GM21576 (cell line): Measurements from ENCODE around the gene MAF.

Experiments
- ATAC-seq: cut with Tn5 transposase; IDR thresholded peaks from one replicate; pipeline ENCODE4 v1.9.1; 2021; ENCODE audit warnings: mild to moderate bottlenecking, moderate library complexity; ENCODE audit not compliant: unreplicated experiment

The MAF gene

DNA sequence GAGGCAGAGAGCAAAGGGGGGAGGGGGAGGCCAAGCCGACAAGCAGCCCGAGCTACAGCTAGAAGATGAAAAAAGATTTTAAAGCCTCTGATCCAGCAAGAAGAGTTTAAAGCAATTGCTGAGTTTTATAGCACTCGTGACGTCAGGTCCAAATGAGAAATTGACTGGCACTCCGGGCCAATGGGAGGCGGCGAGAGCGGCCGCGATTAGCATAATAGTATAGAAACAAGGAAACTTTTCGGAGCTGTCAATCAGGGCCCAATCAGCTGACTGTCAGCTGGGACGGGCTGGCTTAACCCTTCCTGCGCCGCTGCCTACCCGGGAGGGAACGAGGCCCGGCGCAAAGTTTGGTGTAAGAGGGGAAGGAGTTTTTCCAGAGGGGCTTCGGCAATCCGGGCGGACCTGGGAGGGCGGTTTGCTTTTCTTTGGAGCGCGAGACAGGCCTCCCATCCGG, at the start of gene MAF:
TSS of gene MAF (minus strand) at position 100 of the 454 bp plus-strand sequence. CDS start 835 bp downstream, outside the sequence.
- ATAC-seq: no peak

DNA sequence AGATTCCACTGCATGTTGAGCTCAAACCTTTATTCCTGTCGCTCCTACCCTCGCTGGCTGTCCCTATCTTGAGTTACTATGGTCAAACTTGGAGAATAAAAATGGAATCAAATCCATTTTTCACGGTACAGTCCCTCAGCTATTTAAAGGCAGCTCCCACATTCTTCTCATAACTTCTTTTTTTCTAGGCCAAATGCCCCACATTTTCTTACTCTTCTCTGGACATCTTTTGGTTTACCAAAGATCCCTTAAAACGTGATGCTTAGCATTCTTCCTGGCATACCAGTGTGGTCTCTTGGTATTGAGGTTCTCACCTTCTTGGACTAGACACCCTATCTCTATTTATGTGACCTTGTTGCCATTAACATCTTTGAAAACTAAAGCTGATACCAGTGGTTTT, 48.3 kb upstream of the MAF start:
- ATAC-seq: no peak

DNA sequence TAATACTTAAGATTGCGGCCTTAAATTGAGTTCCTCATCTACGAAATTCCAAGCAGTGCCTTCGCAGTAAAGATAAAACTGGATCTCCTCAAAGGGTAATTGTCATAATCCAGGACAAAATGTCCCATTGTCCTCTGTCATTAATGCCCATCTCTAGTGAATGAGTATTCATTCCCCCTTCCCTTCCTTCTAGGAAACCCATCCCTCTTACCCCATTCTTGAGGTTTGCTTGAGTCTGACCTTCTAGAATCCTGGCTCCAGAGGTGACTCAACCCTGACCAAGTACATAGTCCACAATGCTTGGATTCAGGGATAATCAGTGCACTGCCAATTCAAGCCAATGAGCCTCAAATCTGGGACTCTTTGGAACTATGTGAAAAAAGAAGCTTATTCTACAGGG, 47.0 kb upstream of the MAF start:
- no peak for ATAC-seq

DNA sequence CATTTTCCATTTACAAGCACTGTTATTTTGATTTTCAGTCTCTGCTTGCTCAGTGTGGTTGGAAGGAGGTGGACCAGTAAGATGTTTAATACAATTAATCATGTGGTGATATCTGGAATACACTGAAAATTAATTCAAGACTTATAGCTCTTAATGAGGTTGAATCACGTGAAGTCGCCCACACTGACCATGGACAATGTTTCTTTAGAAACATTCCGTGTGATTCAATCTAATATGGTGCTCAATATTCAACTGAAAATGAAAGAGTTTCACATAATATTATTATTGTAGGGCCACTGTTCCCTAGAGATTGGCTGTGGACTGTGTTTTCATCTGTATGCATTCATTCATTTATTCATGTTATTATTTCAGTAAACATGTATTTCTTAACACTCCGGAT, 45.2 kb upstream of the MAF start:
- ATAC-seq: no peak

DNA sequence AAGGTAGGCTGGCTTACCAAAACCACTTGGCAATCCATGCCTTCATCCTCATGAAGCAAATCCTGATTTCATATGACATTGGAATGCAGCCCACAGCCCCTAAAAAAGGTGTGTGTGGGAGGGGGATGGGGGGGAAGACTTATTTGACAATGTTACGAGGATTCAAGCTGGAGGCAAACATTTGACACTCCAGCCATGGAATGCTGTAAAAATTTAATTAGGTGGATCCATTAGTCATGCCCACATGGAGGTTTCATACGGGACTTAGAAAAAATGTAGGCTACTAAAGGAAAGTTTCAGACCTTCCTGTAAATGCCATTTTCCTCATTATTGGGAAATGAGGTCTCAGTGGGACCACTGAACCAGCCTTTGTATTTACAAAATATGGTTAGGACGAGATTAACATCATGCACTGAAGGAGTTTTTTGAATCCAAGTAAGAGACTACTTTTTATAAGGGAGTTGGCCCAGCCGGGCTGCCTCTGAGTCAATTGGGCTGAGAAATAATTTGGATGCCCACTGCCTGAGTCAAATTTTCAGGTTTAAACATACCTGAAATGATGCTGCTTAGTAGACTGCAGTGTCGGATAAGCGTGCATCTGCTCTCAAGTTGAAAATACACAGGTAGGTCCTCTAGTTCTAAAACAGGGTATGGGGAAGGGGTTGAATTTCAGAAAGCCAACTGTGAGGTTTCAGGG, 44.6 kb upstream of the MAF start:
- no peak for ATAC-seq

DNA sequence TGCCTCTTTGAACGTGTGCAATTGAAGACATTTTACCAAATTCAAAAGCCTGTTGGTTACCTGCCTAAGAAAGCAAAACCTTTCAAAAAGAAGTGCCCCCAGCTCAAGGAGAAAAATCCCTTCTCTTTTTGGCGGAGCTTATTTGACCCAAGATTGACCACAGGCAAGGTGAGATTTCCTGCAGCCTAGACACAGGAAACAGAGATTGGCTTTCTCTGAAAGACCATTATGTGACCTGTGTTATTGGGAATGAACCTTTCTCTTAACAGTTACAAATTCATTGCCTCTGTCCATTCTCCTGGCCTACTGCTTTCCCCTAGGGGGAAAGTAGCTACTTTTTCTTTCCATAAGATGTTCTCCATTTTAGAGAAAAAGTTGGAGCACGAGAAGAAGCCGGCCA, 42.1 kb upstream of the MAF start:
- no peak for ATAC-seq

DNA sequence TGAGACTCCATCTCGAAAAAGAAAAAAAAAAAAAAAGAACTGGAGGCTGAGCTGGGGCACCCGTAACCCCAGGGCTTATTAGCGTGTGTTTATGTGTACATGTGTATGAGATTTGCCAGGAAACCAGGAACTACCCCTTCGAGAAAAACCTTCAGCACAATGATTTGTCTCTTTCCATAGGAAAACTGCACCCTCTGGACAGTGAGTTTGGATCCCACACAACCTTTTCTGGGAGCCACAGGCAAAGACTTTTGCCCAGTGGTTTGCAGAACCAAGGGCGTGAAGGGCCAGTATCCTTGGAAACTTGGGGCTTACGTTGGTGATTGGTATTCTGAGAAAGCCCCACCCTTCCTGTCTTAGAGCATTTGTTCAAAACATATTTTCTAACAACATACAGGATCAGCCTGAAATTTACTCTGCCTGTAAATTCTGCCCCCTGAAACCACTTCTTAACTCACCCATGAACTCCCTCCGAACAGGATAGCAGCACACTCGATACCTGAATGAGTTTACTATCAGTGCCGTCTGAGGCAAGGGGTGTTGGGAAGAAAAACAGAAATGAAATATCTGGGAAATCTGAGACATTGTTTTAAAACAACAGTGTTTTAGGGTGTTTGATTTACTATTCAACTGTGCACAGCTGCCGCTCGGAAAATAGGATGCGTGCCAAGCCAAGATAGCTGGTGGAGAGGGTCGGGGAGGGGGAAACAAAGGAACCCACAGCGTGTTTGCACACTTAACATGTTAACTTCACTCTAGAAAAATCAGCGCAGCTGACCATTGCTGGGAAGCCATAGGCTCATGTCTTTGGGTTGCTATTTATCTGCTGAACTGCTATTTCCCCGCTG, 40.2 kb upstream of the MAF start:
- ATAC-seq: no peak

DNA sequence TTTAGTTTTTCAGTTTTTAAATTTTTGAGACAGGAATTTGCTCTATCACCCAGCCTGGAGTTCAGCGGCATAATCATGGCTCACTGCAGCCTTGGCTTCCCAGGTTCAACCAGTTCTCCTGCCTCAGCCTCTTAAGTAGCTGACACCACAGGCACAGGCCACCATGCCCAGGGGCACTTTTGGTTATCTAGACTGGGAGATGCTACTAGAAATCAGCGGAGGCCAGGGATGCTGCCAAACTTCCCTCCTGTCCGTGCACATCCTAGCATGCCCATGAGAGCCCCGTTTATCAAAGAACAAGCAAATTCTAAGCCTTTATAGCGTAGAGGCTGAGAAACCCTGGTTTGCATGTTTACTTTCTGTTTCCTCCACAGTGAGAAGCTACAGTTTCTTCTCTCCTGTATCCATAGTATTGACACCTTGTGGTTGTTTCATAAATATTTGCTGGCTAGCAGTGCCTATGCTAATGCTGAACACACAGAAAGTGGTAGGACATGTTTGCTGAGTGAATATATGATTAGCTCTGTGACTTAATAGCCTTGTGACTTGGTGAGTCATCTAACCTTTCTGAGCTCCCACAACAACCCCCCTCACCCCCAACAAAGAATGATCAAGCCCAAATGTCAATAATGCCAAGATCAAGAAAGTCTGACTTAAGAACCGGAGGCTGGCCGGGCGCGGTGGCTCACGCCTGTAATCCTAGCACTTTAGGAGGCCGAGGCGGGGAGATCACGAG, 39.2 kb upstream of the MAF start:
- no peak for ATAC-seq

DNA sequence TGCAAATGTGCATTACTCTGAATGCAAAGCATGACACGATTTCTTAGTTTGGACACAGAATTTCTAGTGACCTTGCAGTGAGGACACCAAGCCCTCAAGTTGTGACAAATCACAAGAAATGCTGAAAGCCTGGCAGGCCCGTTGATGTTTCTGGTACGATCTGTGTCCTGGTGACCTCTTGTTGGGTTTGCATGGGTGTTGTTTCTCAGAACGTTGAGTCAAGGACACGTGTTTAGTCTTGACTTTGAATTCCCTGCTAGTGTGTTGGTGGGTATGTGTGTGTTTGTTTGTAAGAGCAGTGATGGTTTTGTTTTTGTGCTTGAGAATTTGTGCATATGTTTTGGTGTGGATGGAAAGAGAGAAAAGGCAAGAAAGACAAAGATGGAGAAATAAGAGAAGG, 37.8 kb upstream of the MAF start:
- ATAC-seq: no peak

DNA sequence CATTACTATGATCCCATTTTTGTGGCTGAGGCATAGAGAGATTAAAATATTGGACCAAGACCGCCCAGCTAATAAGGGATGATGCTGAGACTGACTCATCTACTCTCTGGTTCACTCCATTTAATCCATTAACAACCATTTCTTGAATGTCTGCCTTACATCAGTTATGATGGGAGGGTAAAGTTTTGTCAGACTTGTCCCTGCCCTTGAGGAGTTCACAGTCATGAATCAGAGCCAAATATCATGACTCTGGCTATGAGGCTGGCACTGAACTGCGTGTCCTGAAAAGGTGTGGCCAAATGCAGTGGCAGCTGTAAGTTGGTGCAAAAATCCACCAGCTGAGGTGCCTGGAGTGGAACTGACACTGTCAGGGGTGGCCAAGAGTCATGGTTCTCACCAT, 35.0 kb upstream of the MAF start:
- ATAC-seq: no peak

DNA sequence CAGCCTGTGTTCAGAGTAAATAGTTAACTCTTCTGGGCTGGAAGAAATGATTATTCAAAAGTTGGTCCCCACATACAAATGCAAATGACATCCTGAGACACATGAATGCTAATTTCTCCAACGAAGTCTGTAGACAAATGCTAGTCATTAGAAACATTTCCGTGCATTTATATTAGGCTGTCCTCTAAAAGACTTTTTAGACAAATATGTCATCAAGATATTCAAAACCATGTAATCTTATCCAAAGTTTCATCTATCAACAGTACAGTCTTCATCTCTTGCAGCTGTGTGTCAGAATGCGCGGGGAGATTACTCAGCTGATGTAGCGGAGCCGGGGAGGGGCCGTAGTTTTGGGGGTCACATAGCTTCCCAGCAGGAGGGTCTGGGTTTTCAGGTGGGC, 33.8 kb upstream of the MAF start:
- ATAC-seq: no peak

DNA sequence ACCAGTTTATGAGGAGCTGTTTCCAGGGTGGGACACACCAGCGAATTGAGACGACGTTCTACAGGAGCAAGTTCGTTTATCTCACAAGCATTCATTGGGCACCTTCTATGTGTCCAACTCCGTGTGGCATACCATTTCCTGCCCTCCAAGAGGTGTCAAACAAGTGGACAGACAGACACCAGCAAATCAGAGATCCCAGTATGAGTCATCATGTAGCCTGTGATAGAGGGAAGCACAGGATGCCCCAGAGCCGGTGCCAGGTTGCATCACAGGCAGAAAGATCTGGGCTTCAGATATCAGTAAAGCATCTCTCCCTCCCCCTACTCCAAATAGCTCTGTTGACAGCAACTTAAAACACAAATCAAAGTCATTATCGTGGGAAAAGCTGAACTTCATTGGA, 31.8 kb upstream of the MAF start:
- no peak for ATAC-seq

DNA sequence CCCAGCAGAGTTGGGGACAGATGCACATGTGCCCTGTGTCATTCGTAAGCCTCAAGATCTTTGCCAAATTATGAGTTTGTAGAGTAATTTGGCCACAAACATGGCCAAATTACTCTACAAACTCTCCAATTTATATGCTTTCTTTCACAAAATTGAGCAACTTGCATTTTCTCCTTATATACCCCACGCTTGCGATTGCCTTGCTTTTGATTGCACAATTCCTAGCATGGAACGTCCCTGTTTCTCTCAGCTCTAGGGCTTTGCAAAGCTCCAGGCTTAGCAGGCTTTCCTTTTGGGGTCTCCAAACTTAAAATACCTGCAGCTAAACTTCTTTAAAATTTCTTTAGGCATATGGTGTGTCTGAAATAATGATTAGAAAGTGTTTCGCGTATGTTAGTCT, 28.5 kb upstream of the MAF start:
- no peak for ATAC-seq

DNA sequence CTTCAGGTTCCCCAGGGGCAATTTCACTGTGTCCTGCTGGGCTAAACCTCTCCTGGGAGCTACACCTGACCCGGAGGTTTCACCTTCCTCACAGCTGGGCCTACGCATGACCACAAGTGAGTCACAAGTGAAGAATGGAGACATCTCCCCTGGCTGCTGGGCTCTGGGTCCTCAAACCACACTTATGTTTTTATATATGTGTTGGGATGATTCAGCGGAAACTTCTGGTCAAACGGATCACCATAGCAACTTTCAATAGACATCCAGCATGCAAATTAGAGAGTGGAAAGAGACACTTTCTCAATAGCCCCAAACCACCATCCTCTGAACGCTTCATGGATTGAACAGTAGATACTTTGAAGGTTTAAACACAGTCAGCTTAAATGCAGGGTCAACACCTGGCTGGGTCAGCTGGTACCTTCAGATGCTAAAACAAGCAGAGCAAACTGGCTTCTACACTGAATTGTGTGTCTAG, 28.0 kb upstream of the MAF start:
- ATAC-seq: peak; percentile 80

DNA sequence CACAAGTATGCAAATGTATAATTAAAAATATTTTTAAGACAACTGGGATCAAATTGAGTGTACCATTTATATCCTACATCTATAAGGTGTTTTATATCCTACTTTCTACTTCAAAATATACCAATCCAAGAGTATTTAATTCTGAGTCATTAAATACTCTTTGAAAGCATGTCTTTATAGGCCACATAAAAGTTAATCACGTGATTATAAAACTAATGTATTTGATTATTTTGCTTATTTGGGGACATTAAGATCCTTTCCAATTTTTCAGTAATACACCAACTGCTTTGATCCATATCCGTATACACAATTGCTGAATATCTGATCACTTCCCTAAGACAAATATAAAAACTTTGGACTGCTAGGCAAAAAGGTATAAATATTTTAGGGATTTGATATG, 26.6 kb upstream of the MAF start:
- no peak for ATAC-seq

DNA sequence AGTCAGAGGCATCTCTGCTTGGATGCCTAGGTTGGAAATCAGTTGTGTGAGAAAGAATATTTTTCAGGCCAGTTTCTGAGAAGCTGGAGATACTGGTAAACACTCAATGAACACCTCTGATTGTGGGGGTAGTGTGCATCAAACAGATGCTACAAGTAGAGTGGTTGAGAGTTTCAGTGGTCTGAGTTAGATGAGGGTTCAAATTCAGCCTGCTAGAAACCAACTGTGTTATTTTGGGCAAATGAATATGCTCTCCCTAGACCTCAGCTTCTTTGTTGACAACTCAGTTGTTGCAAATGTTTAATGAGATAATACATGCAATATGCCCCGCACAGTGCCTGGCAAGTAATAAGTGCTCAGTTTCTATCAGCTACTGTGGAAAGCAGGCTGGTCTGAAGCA, 25.2 kb upstream of the MAF start:
- ATAC-seq: no peak

DNA sequence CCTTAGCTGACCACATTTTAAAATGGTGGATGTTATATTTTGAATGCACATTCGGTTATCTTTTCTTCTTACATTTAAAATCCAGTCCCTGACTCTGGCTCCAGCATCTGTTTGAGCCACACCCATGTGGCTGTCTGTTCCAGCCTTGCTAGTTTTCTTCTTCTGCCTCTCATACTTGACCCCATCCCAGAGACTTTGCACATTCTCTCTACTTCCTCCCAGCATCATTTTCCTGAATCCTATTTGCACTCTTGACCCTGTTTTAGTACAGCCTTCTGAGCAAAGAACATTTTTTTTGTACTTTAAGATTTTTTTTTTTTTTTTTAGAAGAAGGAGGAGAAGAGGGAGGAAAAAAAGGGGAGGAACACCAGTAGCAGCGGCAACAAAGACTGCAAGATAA, 23.3 kb upstream of the MAF start:
- no peak for ATAC-seq

DNA sequence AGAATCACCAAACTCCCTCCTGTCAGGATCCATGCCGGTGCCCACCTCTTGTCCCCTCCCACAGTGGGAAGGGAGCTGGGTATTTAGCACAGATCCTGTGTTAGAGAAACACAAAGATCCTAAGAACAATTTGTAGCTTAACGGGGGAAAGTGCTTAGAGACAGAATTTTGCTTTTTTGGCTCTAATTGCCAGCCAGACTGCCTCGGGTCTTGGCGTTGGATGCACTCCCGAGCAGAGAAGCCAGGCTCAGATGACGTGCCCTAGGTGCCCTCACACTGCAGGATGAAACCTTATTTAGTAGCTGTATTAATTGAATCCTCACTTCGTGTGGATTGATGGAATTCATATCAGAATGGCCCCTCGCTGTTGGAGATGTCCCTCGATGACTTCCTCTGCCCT, 22.5 kb upstream of the MAF start:
- ATAC-seq: no peak

DNA sequence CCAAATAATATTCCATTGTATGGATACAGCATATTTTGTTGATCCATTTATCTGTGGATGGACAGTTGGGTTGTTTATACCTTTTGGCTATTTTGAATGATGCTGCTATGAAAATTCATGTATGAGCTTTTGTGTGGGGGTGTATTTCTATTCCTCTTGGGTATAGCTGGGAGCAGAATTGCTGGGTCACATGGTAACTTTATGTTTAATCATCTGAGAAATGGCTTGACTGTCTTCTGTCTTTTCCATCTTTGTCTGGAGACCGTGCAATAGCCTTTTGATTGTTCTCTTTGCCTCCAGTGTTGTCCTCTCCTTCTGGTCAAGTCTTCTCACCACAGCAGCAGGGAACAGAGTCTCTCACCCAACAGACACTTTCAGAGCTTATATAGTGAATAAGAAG, 20.5 kb upstream of the MAF start:
- ATAC-seq: no peak

DNA sequence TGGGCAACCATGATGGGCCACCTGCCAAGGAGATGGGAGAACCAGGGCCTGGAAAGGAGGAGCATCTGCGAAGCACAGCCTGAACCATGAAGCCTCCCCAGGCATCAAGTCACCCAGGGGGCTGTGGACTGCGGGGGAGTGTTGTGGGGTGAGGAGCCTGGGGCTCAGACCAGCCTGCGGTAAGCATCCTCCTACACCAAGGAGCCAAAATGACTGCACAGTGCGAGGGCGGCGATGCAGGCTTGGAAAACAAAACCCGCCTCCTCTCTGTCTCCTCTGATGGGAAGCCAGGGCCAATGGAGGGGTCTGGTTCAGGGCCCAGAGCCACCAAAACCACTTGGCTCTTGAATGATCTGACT, 18.1 kb upstream of the MAF start:
- no peak for ATAC-seq

DNA sequence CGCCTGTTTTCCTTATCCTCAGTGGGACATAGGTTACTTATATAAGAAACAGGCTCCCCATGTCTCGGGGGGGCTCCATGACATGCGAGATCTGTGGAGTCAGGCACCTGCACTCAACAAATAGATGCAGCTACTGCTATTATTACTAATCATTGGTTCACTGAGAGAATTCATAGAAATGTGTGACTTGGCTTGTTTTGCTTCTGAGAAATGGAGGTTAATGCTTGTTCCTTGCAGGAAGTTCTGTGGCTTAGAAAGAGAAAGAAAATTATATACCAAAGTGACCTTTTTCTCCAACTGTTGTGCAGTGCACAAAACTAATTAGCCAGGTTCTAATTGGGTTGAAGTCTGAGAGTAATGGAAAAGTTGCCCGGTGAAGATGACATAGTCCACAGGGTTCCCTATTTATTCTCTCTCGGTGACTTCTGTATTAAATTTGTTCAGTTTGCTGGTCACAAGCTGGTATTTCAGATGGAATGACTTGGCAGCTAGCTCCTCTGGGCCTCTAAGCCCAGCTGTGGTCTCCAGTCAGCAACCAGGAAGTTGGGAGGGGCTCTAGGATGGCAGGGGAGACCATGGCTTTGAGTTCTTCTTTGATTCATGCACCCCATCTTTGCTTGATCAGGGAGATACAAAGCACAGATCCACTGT, 17.6 kb upstream of the MAF start:
- no peak for ATAC-seq
